Iris pigment epithelial cell (primary cell): Measurements from ENCODE around the gene CNNM2.
A peak's percentile ranks its signal among the peaks of the same experiment; 100 is the strongest.
"Not testable (repeated sequence)": the region's sequence is repeated elsewhere in the genome, so short reads cannot be mapped to it uniquely, and the experiment has no call there.

Source experiments
- DNase-seq: peaks from one replicate; pipeline ENCODE4 v3.0.0-alpha.2; 2011; ENCODE audit warnings: low read depth

The CNNM2 gene

GRCh38 chr10:102967123-102967522 lies 49.0 kb downstream of the CNNM2 start:
- DNase-seq = no peak

- DNase-seq = no peak
Observed at GRCh38 chr10:102970562-102971340, 52.7 kb downstream of the CNNM2 start.

DNA sequence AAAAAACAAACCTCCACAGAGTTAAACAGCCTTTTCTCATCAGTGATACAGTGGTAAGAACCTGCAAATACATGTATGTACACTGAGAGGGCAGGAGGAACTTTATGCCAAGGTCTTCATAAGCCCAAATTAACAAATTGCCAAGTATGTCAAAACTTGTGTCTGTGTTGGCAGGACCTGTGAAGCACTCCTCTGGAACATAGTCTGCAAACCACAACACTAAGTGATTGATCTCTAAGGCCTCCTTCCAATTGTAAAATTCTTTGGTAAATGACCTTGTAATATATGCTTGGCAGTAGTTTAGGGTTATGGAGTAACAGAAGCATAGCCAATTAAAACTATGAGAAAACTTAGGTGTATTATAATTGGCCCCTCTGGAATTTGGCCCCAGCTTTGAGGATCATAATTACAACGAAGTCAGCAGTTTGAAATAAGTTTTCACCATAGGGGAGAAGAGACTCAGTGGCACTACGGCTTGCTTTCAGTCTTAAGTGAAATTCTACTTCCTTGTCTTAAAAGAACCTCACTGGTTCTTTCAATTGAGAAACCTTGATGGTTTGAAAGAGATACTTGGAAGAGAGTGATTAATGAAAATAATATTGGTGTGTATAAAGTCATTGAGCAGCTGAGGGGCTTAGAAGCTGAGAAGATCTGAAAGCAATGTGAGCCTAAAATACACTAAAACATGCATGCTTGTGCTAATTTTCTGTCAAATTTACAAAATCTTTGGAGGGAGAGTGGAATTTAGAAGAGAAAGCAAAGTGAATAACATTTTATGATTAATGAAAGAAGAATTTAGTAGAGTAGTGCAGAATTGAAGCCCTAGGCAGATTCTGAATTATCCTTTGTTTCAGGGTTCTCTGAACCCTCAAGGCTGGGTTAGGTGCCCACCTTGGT lies 57.6 kb downstream of the CNNM2 start:
- DNase-seq = no peak

- not testable (repeated sequence) for DNase-seq
Observed at GRCh38 chr10:102976380-102976726, 58.3 kb downstream of the CNNM2 start.

- DNase-seq = no peak
Observed at GRCh38 chr10:102982296-102982695, 64.2 kb downstream of the CNNM2 start.

- no peak for DNase-seq
Observed at GRCh38 chr10:102984086-102984485, 66.0 kb downstream of the CNNM2 start.

DNA sequence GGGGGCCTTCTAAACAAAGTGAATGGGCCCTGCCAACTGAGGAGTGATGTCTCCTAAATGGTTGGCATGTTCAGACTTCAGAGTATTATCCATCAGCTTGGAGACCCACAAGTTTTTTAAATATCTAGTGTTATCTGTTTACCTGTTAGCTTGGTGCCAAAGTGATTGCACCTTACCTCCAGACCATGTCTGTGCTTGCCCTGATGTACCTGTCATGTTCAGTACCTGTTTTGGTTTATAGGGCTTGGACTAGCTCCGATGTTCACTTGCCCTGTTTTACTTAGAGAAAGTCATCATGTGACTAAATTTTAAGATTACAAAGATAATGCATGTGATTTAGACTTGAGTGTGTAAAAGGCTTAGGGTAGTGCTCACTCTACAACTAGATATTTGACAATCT lies 67.7 kb downstream of the CNNM2 start:
- DNase-seq = no peak

DNA sequence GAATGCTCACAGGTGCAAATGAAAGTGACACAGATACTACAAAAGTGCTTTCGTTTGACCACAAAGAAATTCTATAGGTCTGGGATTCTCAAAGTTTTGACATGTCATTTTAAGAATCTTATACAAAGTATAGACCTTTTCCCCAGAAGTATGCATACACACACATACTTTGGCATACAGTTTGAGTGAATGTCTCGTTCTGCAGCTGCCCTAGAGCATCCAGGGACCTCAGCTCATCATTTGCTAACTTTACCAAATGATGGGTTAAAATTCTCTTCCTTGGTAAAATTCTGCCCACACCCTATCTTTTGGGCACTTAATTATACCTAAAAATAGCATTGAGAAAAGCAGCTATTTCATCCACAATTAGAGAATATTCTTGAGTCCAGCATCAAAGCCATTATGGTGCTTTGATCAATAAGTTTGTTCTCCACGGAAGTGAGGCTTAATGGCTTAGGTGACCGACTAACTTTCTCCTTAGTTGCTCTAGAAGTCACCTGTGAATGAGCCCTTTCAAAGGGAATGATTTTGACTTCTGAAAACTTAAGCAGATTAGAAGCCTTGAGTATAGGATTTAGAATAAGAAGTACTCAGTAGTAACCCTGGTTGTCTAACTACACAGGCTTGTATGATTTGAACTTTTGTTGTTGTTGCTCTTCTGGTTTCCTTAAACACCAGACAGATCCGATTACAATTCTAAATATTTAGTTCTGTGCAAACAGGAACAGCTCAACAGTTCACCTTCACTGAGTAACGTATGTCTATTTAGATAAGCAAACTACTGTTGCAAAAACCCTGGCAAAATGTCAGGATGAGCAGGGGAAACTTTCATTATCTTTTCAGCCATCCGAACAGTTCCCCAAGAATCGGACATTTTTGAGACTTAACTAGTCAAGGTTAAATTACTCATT lies 70.6 kb downstream of the CNNM2 start:
- DNase-seq = peak; percentile 89

- DNase-seq = no peak
Observed at GRCh38 chr10:102994531-102995295, 76.6 kb downstream of the CNNM2 start.

- DNase-seq = no peak
Observed at GRCh38 chr10:102996876-102997275, 78.8 kb downstream of the CNNM2 start.

GRCh38 chr10:102997998-102998397 lies 79.9 kb downstream of the CNNM2 start:
- DNase-seq = no peak

GRCh38 chr10:102998399-102998907 lies 80.4 kb downstream of the CNNM2 start:
- no peak for DNase-seq

GRCh38 chr10:103000050-103000449 lies 82.0 kb downstream of the CNNM2 start:
- not testable (repeated sequence) for DNase-seq

- no peak for DNase-seq
Observed at GRCh38 chr10:103007017-103007416, 88.9 kb downstream of the CNNM2 start.

- DNase-seq = no peak
Observed at GRCh38 chr10:103013416-103013815, 95.3 kb downstream of the CNNM2 start.

- DNase-seq = no peak
Observed at GRCh38 chr10:103019425-103019824, 101.3 kb downstream of the CNNM2 start.

- DNase-seq = peak; percentile 5
Observed at GRCh38 chr10:103021150-103021899, 103.2 kb downstream of the CNNM2 start.

- DNase-seq = peak; percentile 96
Observed at GRCh38 chr10:103021900-103022293, 103.8 kb downstream of the CNNM2 start.

GRCh38 chr10:103025696-103026095 lies 107.6 kb downstream of the CNNM2 start:
- no peak for DNase-seq

DNA sequence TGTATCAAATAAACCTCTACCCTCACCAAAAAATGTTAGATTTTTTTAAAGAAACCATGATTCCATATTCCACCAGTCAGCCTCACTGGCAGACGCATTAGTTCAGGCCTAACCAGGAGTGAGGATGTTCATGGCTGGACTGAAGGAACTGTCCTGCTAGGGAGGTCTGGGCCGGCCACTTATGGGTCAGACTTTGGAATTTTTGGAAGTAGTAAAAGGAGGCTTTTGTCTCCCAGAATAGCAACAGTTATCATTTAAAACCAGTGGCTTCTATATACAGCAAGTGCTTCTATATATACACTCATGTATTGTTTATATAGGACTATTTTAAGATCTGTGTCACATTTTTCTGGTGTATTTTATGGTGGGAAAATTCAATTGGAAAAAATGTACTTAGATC lies 120.5 kb downstream of the CNNM2 start:
- DNase-seq = no peak
